Measurements from ENCODE around the gene BAZ2B.

Gene BAZ2B

GRCh38 chr2:159489476-159489875, 126.9 kb downstream of the BAZ2B start:
- ATAC-seq (ENCODE audit: insufficient read depth, low read depth) (no peak), DNase-seq (no peak)
- no peak overlapping the region for H3K9ac ChIP-seq (ENCODE audit: low read depth, low read length)
- no peaks in the 10 kb centered on the region for H3K9me3 ChIP-seq (ENCODE audit: insufficient read depth, low read length, severe bottlenecking)
- TF ChIP-seq EZH2 (IDR thresholded peaks at IDR 0.05; ENCODE audit: borderline replicate concordance, low read depth, low read length, severe bottlenecking), result no peak
- TF ChIP-seq CTCF (IDR thresholded peaks at IDR 0.05; ENCODE audit: borderline replicate concordance, extremely low read depth, low read length, poor library complexity, severe bottlenecking), result no peak
- H3K4me2 ChIP-seq (ENCODE audit: insufficient read depth, low read length), result no peak overlapping the region
- H3K36me3 ChIP-seq (ENCODE audit: insufficient read depth, low read length), result no peaks in the 10 kb centered on the region
- H3K79me2 ChIP-seq (ENCODE audit: insufficient read depth, low read length), result no peaks in the 10 kb centered on the region
- no peaks in the 10 kb centered on the region for H3K27me3 ChIP-seq (ENCODE audit: insufficient read depth, low read length, poor library complexity)
- H3K4me3 ChIP-seq (ENCODE audit: low read depth in 1 of 2, low read length in 2 of 2), result no peak overlapping the region
- no peaks in the 10 kb centered on the region for H4K20me1 ChIP-seq (ENCODE audit: insufficient read depth, low read length)
- no peak overlapping the region for H2AFZ ChIP-seq (ENCODE audit: low read depth, low read length)
- no peak overlapping the region for H3K27ac ChIP-seq (ENCODE audit: low read length)
- no peaks in the 10 kb centered on the region for H3K4me1 ChIP-seq (ENCODE audit: insufficient read depth, low read length)

- ATAC-seq (ENCODE audit: insufficient read depth, low read depth) (no peak), DNase-seq (no peak)
- Histone ChIP-seq H3K9me3 (ENCODE audit: insufficient read depth, low read length, severe bottlenecking) (no peaks in the 10 kb centered on the region), H3K4me2 (ENCODE audit: insufficient read depth, low read length) (no peak overlapping the region), H3K4me1 (ENCODE audit: insufficient read depth, low read length) (no peaks in the 10 kb centered on the region), H3K9ac (ENCODE audit: low read depth, low read length) (no peak overlapping the region), H3K27me3 (ENCODE audit: insufficient read depth, low read length, poor library complexity) (no peaks in the 10 kb centered on the region), H3K27ac (ENCODE audit: low read length) (no peak overlapping the region), H3K36me3 (ENCODE audit: insufficient read depth, low read length) (no peaks in the 10 kb centered on the region), H3K79me2 (ENCODE audit: insufficient read depth, low read length) (no peaks in the 10 kb centered on the region), H2AFZ (ENCODE audit: low read depth, low read length) (no peak overlapping the region), H4K20me1 (ENCODE audit: insufficient read depth, low read length) (no peaks in the 10 kb centered on the region), H3K4me3 (ENCODE audit: low read depth in 1 of 2, low read length in 2 of 2) (no peak overlapping the region)
- no peak for TF ChIP-seq EZH2 (IDR thresholded peaks at IDR 0.05; ENCODE audit: borderline replicate concordance, low read depth, low read length, severe bottlenecking)
- TF ChIP-seq CTCF (IDR thresholded peaks at IDR 0.05; ENCODE audit: borderline replicate concordance, extremely low read depth, low read length, poor library complexity, severe bottlenecking), result no peak
These were observed 131.8 kb downstream of the BAZ2B start for GRCh38 chr2:159484532-159484931.

- Histone ChIP-seq H3K9me3 (ENCODE audit: insufficient read depth, low read length, severe bottlenecking) (no peaks in the 10 kb centered on the region), H3K9ac (ENCODE audit: low read depth, low read length) (no peak overlapping the region), H4K20me1 (ENCODE audit: insufficient read depth, low read length) (no peaks in the 10 kb centered on the region), H3K27ac (ENCODE audit: low read length) (no peak overlapping the region), H3K79me2 (ENCODE audit: insufficient read depth, low read length) (no peaks in the 10 kb centered on the region), H3K36me3 (ENCODE audit: insufficient read depth, low read length) (peaks cover 16% of the 10 kb centered on the region), H2AFZ (ENCODE audit: low read depth, low read length) (no peak overlapping the region), H3K4me2 (ENCODE audit: insufficient read depth, low read length) (no peak overlapping the region), H3K4me1 (ENCODE audit: insufficient read depth, low read length) (no peaks in the 10 kb centered on the region), H3K27me3 (ENCODE audit: insufficient read depth, low read length, poor library complexity) (no peaks in the 10 kb centered on the region), H3K4me3 (ENCODE audit: low read depth in 1 of 2, low read length in 2 of 2) (no peak overlapping the region)
- TF ChIP-seq CTCF (IDR thresholded peaks at IDR 0.05; ENCODE audit: borderline replicate concordance, extremely low read depth, low read length, poor library complexity, severe bottlenecking) (no peak), EZH2 (IDR thresholded peaks at IDR 0.05; ENCODE audit: borderline replicate concordance, low read depth, low read length, severe bottlenecking) (no peak)
- DNase-seq (no peak), ATAC-seq (ENCODE audit: insufficient read depth, low read depth) (no peak)
These were observed 140.0 kb downstream of the BAZ2B start for GRCh38 chr2:159476329-159476728.

- Histone ChIP-seq H3K4me1 (ENCODE audit: insufficient read depth, low read length) (no peaks in the 10 kb centered on the region), H2AFZ (ENCODE audit: low read depth, low read length) (no peak overlapping the region), H3K4me3 (ENCODE audit: low read depth in 1 of 2, low read length in 2 of 2) (no peak overlapping the region), H3K79me2 (ENCODE audit: insufficient read depth, low read length) (no peaks in the 10 kb centered on the region), H3K9ac (ENCODE audit: low read depth, low read length) (no peak overlapping the region), H3K9me3 (ENCODE audit: insufficient read depth, low read length, severe bottlenecking) (no peaks in the 10 kb centered on the region), H3K36me3 (ENCODE audit: insufficient read depth, low read length) (peaks cover 16% of the 10 kb centered on the region), H3K4me2 (ENCODE audit: insufficient read depth, low read length) (no peak overlapping the region), H3K27me3 (ENCODE audit: insufficient read depth, low read length, poor library complexity) (no peaks in the 10 kb centered on the region), H3K27ac (ENCODE audit: low read length) (no peak overlapping the region), H4K20me1 (ENCODE audit: insufficient read depth, low read length) (no peaks in the 10 kb centered on the region)
- no peak for DNase-seq
- ATAC-seq (ENCODE audit: insufficient read depth, low read depth), result no peak
- no peak for TF ChIP-seq CTCF (IDR thresholded peaks at IDR 0.05; ENCODE audit: borderline replicate concordance, extremely low read depth, low read length, poor library complexity, severe bottlenecking)
- TF ChIP-seq EZH2 (IDR thresholded peaks at IDR 0.05; ENCODE audit: borderline replicate concordance, low read depth, low read length, severe bottlenecking), result no peak
These were observed 140.6 kb downstream of the BAZ2B start for GRCh38 chr2:159475793-159476192.
